Pancreas (tissue), 10 donors: ENCODE data around the gene EVC2. TPM values are rescaled to one million over a fixed set of nuclear protein-coding genes. Genes with fewer than 3 reads are reported as not detected.

Source experiments
- ATAC-seq, 4 donors: fragments of 200-7000 bp; cut with Tn5 transposase; one replicate each; pipeline versions ENCODE4 v1.8.0 to v1.9.1; 2020; ENCODE audit warnings: mild to moderate bottlenecking in 4 of 4, moderate library complexity in 4 of 4
- DNase-seq, 6 donors: peaks; one replicate each; pipeline ENCODE4 v3.0.0-alpha.2; 2020
- FAIRE-seq: peaks from 2 replicates; lab custom pipeline; 2012; peaks lifted over from hg19 to GRCh38; lab: Jason Lieb, UNC
- H3K27ac ChIP-seq, 4 donors: fragments of 200-600 bp; sonication (generic); 1 replicate in 3 of 4; 2 replicates in 1 of 4; pipeline versions ENCODE4 v1.5.0 to v1.8.0; 2020
- H3K27me3 ChIP-seq, 4 donors: fragments of 200-600 bp; one replicate each; pipeline ENCODE4 v1.8.0; 2021
- H3K36me3 ChIP-seq, 3 donors: fragments of 200-600 bp; sonication (generic) in 1 of 3; one replicate each; pipeline versions ENCODE4 v1.5.0 to v1.8.0; 2020 to 2021
- H3K4me1 ChIP-seq, 3 donors: fragments of 200-600 bp; one replicate each; pipeline ENCODE4 v1.8.0; 2021
- H3K4me3 ChIP-seq, 4 donors: fragments of 200-600 bp; sonication (generic) in 2 of 4; one replicate each; pipeline versions ENCODE4 v1.5.0 to v1.8.0; 2020 to 2021
- H3K9me3 ChIP-seq, 4 donors: fragments of 200-600 bp; one replicate each; pipeline ENCODE4 v1.8.0; 2021
- WGBS, 2 donors: extraction: QIAGEN DNeasy Blood & Tissue Kit; methylation state at CpG; one replicate each; pipeline ENCODE4 v1.1.7; 2013; 5-methylcytosine and 5-hydroxymethylcytosine counted together
- intact Hi-C, 3 donors: fragments of 100-400 bp; cut with DNase I; formaldehyde crosslinking; loops; one replicate each; pipeline versions ENCODE4 v1.11.1 to v1.14.2; 2022
- polyA plus RNA-seq, 2 donors: library from polyadenylated mRNA; stranded (reverse); fragments of 200-250 nt; gene quantifications; one replicate each; pipeline ENCODE4 v1.2.3, GENCODE V29; 2013
- total RNA-seq, 6 donors: library from RNA; stranded (reverse); fragmentation: NEBNext Ultra II Directional in 4 of 6; extraction: Animal tissue kit (Norgen Biotek cat#: 25700) in 4 of 6; gene quantifications; one replicate each; pipeline versions ENCODE4 v1.2.1 to v1.2.4, GENCODE V29; 2021 to 2023
- TF ChIP-seq, protein P1 (sequence below), 4 donors: fragments of 200-600 bp; sonication (generic) in 3 of 4; IDR thresholded peaks; one replicate each; pipeline versions ENCODE4 v1.5.0 to v1.8.0; 2021; ENCODE audit warnings: antibody characterized with exemption in 4 of 4
- donor health status: healthy with polysubstance abuse.
- donor health status: DM: no; HTN: no; CAD: no; lungs with moderate emphysema.
- donor health status: DM: no; HTN: no; CAD: no.
- donor health status: control.
- donor health status: control.
- donor health status: Bipolar disorder and iron deficiency.
- donor health status: DM: yes; HTN: yes; CAD: no.
- donor health status: DM: no; HTN: no; CAD: no.
- donor health status: DM: no; HTN: no; CAD: no.
- donor health status: DM: yes; HTN: yes; CAD: no.

The EVC2 gene
- total and polyA plus RNA-seq, 8 donors, result 1.2 to 4.2 (median 1.9) TPM

DNA sequence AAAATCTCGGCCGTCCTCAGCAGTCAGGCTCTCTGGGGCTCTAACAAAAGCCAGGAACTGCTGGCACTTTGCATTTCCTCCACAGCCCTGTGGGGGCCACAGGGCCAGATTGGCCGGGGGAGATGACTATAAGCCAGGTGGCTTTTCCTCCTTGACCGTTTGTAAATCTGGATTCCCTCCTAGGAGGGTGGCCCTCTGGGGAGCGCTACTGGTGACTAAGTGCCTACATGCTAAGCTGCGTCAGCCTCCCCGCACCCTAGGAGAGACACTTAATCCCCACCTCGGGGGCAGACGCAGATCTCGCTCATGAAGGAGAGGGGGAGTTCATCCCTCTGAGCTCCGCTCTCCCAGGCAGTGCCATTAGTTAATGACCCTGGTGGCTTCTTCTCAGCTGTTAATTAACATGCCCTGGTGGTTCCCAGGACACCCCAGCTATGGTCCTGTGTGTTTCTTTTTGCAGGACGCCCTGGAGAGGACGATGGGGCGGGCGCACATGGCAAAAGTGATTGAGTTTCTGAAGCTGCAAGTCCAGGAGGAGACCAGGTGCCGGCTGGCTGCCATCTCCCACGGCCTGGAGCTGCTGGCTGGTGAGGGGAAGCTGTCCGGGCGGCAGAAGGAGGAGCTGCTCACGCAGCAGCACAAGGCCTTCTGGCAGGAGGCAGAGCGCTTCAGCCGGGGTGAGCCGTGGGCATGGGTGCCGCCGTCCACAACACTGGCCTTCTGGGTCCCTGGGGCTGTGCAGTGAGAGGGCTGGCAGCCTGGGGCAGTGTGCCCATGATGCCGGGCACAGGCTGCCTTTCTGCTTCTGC lies 44.2 kb upstream of the EVC2 start:
- ATAC-seq (peak; percentile 77 to 92 (median 86)), DNase-seq (peak; percentile 57 to 92 (median 82)), FAIRE-seq (no peak)
- peaks cover 0 to 26% (median 4%) of the 10 kb centered on the region in 3 donors for H3K36me3 ChIP-seq
- 62 to 71% methylated on average over 21 to 26 of the region's 26 CpGs for WGBS, 2 donors
- H3K9me3 ChIP-seq, result no peaks in the 10 kb centered on the region
- H3K27ac ChIP-seq, result no peak overlapping the region
- intact Hi-C loops, result no loop called here
- H3K4me3 ChIP-seq, result no peak overlapping the region
- no peaks in the 10 kb centered on the region for H3K4me1 ChIP-seq
- TF ChIP-seq, protein P1, sequence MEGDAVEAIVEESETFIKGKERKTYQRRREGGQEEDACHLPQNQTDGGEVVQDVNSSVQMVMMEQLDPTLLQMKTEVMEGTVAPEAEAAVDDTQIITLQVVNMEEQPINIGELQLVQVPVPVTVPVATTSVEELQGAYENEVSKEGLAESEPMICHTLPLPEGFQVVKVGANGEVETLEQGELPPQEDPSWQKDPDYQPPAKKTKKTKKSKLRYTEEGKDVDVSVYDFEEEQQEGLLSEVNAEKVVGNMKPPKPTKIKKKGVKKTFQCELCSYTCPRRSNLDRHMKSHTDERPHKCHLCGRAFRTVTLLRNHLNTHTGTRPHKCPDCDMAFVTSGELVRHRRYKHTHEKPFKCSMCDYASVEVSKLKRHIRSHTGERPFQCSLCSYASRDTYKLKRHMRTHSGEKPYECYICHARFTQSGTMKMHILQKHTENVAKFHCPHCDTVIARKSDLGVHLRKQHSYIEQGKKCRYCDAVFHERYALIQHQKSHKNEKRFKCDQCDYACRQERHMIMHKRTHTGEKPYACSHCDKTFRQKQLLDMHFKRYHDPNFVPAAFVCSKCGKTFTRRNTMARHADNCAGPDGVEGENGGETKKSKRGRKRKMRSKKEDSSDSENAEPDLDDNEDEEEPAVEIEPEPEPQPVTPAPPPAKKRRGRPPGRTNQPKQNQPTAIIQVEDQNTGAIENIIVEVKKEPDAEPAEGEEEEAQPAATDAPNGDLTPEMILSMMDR (IDR thresholded peaks at IDR 0.05), result no peak
- H3K27me3 ChIP-seq, result no peaks in the 10 kb centered on the region

- Histone ChIP-seq H3K27me3 (no peaks in the 10 kb centered on the region), H3K9me3 (no peaks in the 10 kb centered on the region), H3K27ac (no peak overlapping the region), H3K4me3 (no peak overlapping the region), H3K4me1 (no peaks in the 10 kb centered on the region), H3K36me3 (peaks cover 0 to 19% (median 4%) of the 10 kb centered on the region in 3 donors)
- WGBS, 2 donors, result 89 to 90% methylated on average over 14 of the region's 14 CpGs
- intact Hi-C loops, result no loop called here
- ATAC-seq, result no peak
- TF ChIP-seq, protein P1 (IDR thresholded peaks at IDR 0.05), result no peak
- no peak for DNase-seq
- no peak for FAIRE-seq
These were observed 43.5 kb upstream of the EVC2 start for GRCh38 chr4:5751666-5752375.

DNA sequence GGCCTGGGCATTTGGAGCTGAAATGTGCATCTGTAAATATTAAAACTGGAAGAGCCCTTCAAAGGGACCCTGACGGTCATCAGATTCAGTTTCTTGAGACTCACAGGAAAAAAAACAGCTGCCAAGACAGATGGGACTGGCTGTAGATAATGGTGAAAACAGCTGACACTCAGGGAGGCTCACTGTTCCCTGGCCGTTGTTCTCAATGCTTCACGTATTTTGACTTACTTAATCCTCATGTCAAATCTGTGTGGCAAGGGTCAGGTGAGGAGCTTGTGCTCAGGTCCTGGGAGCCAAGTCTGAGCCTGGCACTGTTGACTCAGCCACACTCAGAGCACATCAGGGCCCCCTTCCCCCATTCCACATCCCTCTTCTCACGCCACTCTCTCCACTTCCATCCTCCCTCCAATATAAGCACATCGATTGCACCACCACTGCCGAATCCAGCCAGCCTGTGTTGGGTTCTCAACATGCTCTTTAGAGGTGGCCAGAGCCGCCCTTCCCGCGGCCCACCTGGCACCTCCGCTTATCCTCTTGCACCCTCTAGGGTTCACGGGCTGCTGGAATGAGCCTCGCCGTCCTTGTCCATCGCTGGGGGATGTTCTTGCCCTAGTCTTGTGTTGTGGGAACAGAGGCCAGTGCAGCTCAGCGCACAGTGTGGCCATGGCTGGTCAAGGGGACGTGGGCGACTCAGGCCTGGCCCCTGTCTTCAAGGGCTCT lies 42.7 kb upstream of the EVC2 start:
- peaks cover 0 to 12% (median 0%) of the 10 kb centered on the region in 3 donors for H3K36me3 ChIP-seq
- DNase-seq, result no peak
- no peaks in the 10 kb centered on the region for H3K27me3 ChIP-seq
- no peak for ATAC-seq
- WGBS, 2 donors, result 76 to 84% methylated on average over 17 of the region's 17 CpGs
- H3K9me3 ChIP-seq, result no peaks in the 10 kb centered on the region
- H3K4me3 ChIP-seq, result no peak overlapping the region
- intact Hi-C loops, result no loop called here
- FAIRE-seq, result no peak
- TF ChIP-seq, protein P1 (IDR thresholded peaks at IDR 0.05), result no peak
- H3K27ac ChIP-seq, result no peak overlapping the region
- H3K4me1 ChIP-seq, result no peaks in the 10 kb centered on the region

GRCh38 chr4:5750052-5750945 lies 41.9 kb upstream of the EVC2 start:
- peaks cover 0 to 16% (median 0%) of the 10 kb centered on the region in 3 donors for H3K36me3 ChIP-seq
- TF ChIP-seq, protein P1 (IDR thresholded peaks at IDR 0.05), result no peak
- no peaks in the 10 kb centered on the region for H3K4me1 ChIP-seq
- WGBS, 2 donors, result 92 to 96% methylated on average over 10 of the region's 10 CpGs
- DNase-seq (no peak), FAIRE-seq (no peak), ATAC-seq (no peak)
- intact Hi-C loops, result no loop called here
- H3K27me3 ChIP-seq, result no peaks in the 10 kb centered on the region
- H3K27ac ChIP-seq, result no peak overlapping the region
- H3K4me3 ChIP-seq, result no peak overlapping the region
- H3K9me3 ChIP-seq, result no peaks in the 10 kb centered on the region
